HepG2 (cell line): Measurements from ENCODE around the gene MRPS2. TPM values are rescaled to one million over a fixed set of nuclear protein-coding genes. Genes with fewer than 3 reads are reported as not detected.

Experiments
- ATAC-seq: fragments of 200-7000 bp; cut with Tn5 transposase; 3 replicates; pipeline ENCODE4 v1.9.1; 2020; ENCODE audit warnings: mild to moderate bottlenecking, moderate library complexity
- BruUV-seq: library from RNA; stranded (reverse); fragments of 400-500 nt; replicated peaks from 2 replicates; lab custom pipeline; 2021; lab: Mats Ljungman, UMichigan
- CTCF ChIA-PET: fragments of 300-600 bp; formaldehyde crosslinking; extraction: SDS; loops from one replicate; lab custom pipeline; 2021; ENCODE audit warnings: low total read pairs, inconsistent platforms, low intra/inter-chr PET ratio; lab: Yijun Ruan, JAX
- POLR2A ChIA-PET: fragments of 350-600 bp; sonication (Branson Sonifier 250); formaldehyde crosslinking; loops from one replicate; lab custom pipeline; 2020; ENCODE audit warnings: antibody characterized with exemption, inconsistent platforms; lab: Yijun Ruan, JAX
- DNase-seq: peaks from one replicate; pipeline ENCODE4 v3.0.0-alpha.2; 2015; ENCODE audit warnings: low spot score
- FAIRE-seq: peaks from 3 replicates; lab custom pipeline; 2011; peaks lifted over from hg19 to GRCh38; lab: Jason Lieb, UNC
- H2AFZ ChIP-seq: one replicate; pipeline ENCODE4 v1.6.1; 2011; ENCODE audit warnings: low read length, inconsistent platforms
- H3K27ac ChIP-seq: fragments of 300-600 bp; 3 replicates; pipeline ENCODE4 v1.8.0; 2011; ENCODE audit warnings: mixed run types, mild to moderate bottlenecking, mixed read lengths, low read length, inconsistent platforms; ENCODE audit not compliant: insufficient read depth; ENCODE audit errors: extremely low read length
- H3K27me3 ChIP-seq, 2 experiments: fragments of 200-600 bp in 1 of 2; 2 replicates in 1 of 2; 3 replicates in 1 of 2; pipeline versions ENCODE4 v1.6.0 to v1.8.0; 2011; ENCODE audit warnings: low read length in 2 of 2, mild to moderate bottlenecking in 2 of 2, moderate library complexity in 2 of 2, inconsistent platforms in 1 of 2; ENCODE audit not compliant: insufficient read depth in 2 of 2, control insufficient read depth in 1 of 2
- H3K36me3 ChIP-seq, 2 experiments: fragments of 200-600 bp in 1 of 2; replicated peaks in 1 of 2; 2 replicates in 1 of 2; 3 replicates in 1 of 2; pipeline versions ENCODE4 v1.5.1 to v1.8.0; 2011; ENCODE audit warnings: low read length in 2 of 2, inconsistent platforms in 1 of 2; ENCODE audit not compliant: insufficient read depth in 2 of 2, control insufficient read depth in 1 of 2
- H3K4me1 ChIP-seq: 2 replicates; pipeline ENCODE4 v1.5.1; 2012; ENCODE audit warnings: low read length, inconsistent platforms; ENCODE audit not compliant: insufficient read depth
- H3K4me2 ChIP-seq: 2 replicates; pipeline ENCODE4 v1.6.0; 2011; ENCODE audit warnings: low read depth, low read length, inconsistent platforms
- H3K4me3 ChIP-seq, 3 experiments: fragments of 200-600 bp in 1 of 3; sonication (generic), shearing (Covaris generic) in 1 of 3; replicated peaks in 1 of 3; 2 replicates each; pipeline ENCODE4 v1.5.1; 2011 to 2016; ENCODE audit warnings: low read length in 3 of 3, inconsistent platforms in 2 of 3, low read depth in 2 of 3, mild to moderate bottlenecking in 2 of 3, control low read depth in 1 of 3, mixed read lengths in 1 of 3; ENCODE audit not compliant: insufficient read depth in 1 of 3
- H3K79me2 ChIP-seq: one replicate; pipeline ENCODE4 v1.6.1; 2011; ENCODE audit warnings: low read length, inconsistent platforms; ENCODE audit not compliant: insufficient read depth
- H3K9ac ChIP-seq: 2 replicates; pipeline ENCODE4 v1.6.0; 2011; ENCODE audit warnings: mild to moderate bottlenecking, low read depth, low read length, inconsistent platforms; ENCODE audit not compliant: insufficient read depth
- H3K9me3 ChIP-seq: 2 replicates; pipeline ENCODE4 v1.5.1; 2012; ENCODE audit warnings: mild to moderate bottlenecking, low read length
- H4K20me1 ChIP-seq: 2 replicates; pipeline ENCODE4 v1.6.0; 2011; ENCODE audit warnings: inconsistent platforms, mild to moderate bottlenecking, low read length, moderate library complexity; ENCODE audit not compliant: insufficient read depth
- PRDM10 ChIP-seq: sonication (generic); formaldehyde crosslinking; IDR thresholded peaks from 2 replicates; pipeline ENCODE4 v1.4.0; 2020; ENCODE audit warnings: low read depth, missing genetic modification reagents
- PRMT3 ChIP-seq: sonication (generic); formaldehyde crosslinking; IDR thresholded peaks from 2 replicates; pipeline ENCODE4 v1.8.1; 2022; ENCODE audit warnings: low read depth, mild to moderate bottlenecking, moderate library complexity, missing genetic modification reagents, borderline replicate concordance
- REL ChIP-seq: sonication (generic); formaldehyde crosslinking; conservative IDR thresholded peaks from 2 replicates; pipeline ENCODE4 v1.8.0; 2022; ENCODE audit warnings: mild to moderate bottlenecking, missing genetic modification reagents, moderate library complexity
- RFXAP ChIP-seq: sonication (generic); formaldehyde crosslinking; IDR thresholded peaks from 2 replicates; pipeline ENCODE4 v1.4.0; 2020; ENCODE audit warnings: missing genetic modification reagents, borderline replicate concordance
- STAT6 ChIP-seq: sonication (generic); formaldehyde crosslinking; IDR thresholded peaks from 2 replicates; pipeline ENCODE4 v1.4.0; 2020; ENCODE audit warnings: missing genetic modification reagents, mild to moderate bottlenecking, borderline replicate concordance
- ZNF274 ChIP-seq: sonication (generic); formaldehyde crosslinking; IDR thresholded peaks from 2 replicates; pipeline ENCODE4 v1.5.1; 2020; ENCODE audit warnings: mild to moderate bottlenecking, missing genetic modification reagents
- ZNF337 ChIP-seq: sonication (generic); formaldehyde crosslinking; IDR thresholded peaks from 2 replicates; pipeline ENCODE4 v1.5.1; 2020; ENCODE audit warnings: missing genetic modification reagents, low read depth, mild to moderate bottlenecking, borderline replicate concordance
- ZNF513 ChIP-seq: sonication (generic); formaldehyde crosslinking; conservative IDR thresholded peaks from 2 replicates; pipeline ENCODE4 v1.5.0; 2020; ENCODE audit warnings: missing genetic modification reagents
- ZNF740 ChIP-seq: sonication (generic); formaldehyde crosslinking; IDR thresholded peaks from 2 replicates; pipeline ENCODE4 v1.4.0; 2020; ENCODE audit warnings: missing genetic modification reagents
- WGBS: methylation state at CpG from one replicate; pipeline ENCODE4 v1.1.6; 2017; ENCODE audit warnings: low lambda C conversion rate; 5-methylcytosine and 5-hydroxymethylcytosine counted together
- in situ Hi-C: cut with HindIII; loops from 2 replicates; pipeline ENCODE4 v1.10.0; 2017; ENCODE audit warnings: low pct_unique_long_range_greater_than_20kb; ENCODE audit not compliant: extremely low pct_ligation_motif_present
- intact Hi-C: fragments of 100-400 bp; cut with micrococcal nuclease; formaldehyde crosslinking; loops from one replicate; pipeline ENCODE4 v1.10.0; 2022; ENCODE audit not compliant: unreplicated experiment
- polyA plus RNA-seq, 8 experiments: library from polyadenylated mRNA; depleted of rRNA in 3 of 8; stranded (reverse) in 7 of 8; unstranded in 1 of 8; fragments of >200 nt; fragmentation: Illumina TruSeq in 4 of 8; extraction: Trizol in 4 of 8; gene quantifications; 2 replicates each; pipeline versions ENCODE4 v1.2.1 to v1.2.3, GENCODE V29; 2011 to 2016; ENCODE audit warnings: low read depth in 4 of 8, missing spikeins in 1 of 8, mixed read lengths in 1 of 8; ENCODE audit not compliant: insufficient read depth in 1 of 8
- total RNA-seq, 5 experiments: library from RNA; depleted of rRNA; stranded (reverse); fragments of >200 nt; fragmentation: Illumina TruSeq; extraction: Trizol; gene quantifications; 2 replicates each; pipeline ENCODE4 v1.2.3, GENCODE V29; 2016; ENCODE audit warnings: low read depth in 1 of 5
- TF ChIP-seq, protein P1 (sequence below): sonication (generic); formaldehyde crosslinking; conservative IDR thresholded peaks from 2 replicates; pipeline ENCODE4 v1.4.0; 2020; ENCODE audit warnings: missing genetic modification reagents
- TF ChIP-seq, protein P2 (sequence below): sonication (generic); formaldehyde crosslinking; IDR thresholded peaks from 2 replicates; pipeline ENCODE4 v1.4.0; 2020; ENCODE audit warnings: mild to moderate bottlenecking, missing genetic modification reagents

The MRPS2 gene
- total and polyA plus RNA-seq, 2 of the 13 experiments (the other 11 are each of a cell fraction or from before 2014, with no cell fraction given), result 44.4 to 86.7 TPM

- no peak for FAIRE-seq
- no peak overlapping the region for H3K4me2 ChIP-seq
- ChIA-PET POLR2A (no interaction called here), CTCF (no interaction called here)
- H3K36me3 ChIP-seq, result peaks cover 11 to 26% of the 10 kb centered on the region in 2 experiments
- peak overlapping the region in 1 of 3 experiments; percentile 43; a peak in 1 of 6 replicates for H3K4me3 ChIP-seq
- H3K27me3 ChIP-seq, result peaks cover 3 to 13% of the 10 kb centered on the region in 2 experiments; a peak in 3 of 5 replicates
- BruUV-seq, result no TSS peak
- no peak overlapping the region for H3K9ac ChIP-seq
- peaks cover 12% of the 10 kb centered on the region for H4K20me1 ChIP-seq
- ATAC-seq, result no peak; the same call in 2 of the 3 replicates
- H2AFZ ChIP-seq, result no peak overlapping the region
- 64% methylated on average over 18 of the region's 23 CpGs for WGBS
- H3K79me2 ChIP-seq, result no peaks in the 10 kb centered on the region
- H3K27ac ChIP-seq, result no peak overlapping the region
- in situ Hi-C loops (no loop called here), intact Hi-C loops (no loop called here)
- no peak for DNase-seq
- no peaks in the 10 kb centered on the region for H3K9me3 ChIP-seq
- H3K4me1 ChIP-seq, result peaks cover 21% of the 10 kb centered on the region
- TF ChIP-seq, protein P1, sequence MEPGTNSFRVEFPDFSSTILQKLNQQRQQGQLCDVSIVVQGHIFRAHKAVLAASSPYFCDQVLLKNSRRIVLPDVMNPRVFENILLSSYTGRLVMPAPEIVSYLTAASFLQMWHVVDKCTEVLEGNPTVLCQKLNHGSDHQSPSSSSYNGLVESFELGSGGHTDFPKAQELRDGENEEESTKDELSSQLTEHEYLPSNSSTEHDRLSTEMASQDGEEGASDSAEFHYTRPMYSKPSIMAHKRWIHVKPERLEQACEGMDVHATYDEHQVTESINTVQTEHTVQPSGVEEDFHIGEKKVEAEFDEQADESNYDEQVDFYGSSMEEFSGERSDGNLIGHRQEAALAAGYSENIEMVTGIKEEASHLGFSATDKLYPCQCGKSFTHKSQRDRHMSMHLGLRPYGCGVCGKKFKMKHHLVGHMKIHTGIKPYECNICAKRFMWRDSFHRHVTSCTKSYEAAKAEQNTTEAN (CRISPR knock-in tag), result no peak
- TF ChIP-seq ZNF740 (CRISPR knock-in tag) (no peak), ZNF274 (CRISPR knock-in tag) (no peak), PRMT3 (CRISPR knock-in tag) (no peak), STAT6 (CRISPR knock-in tag) (no peak), PRDM10 (CRISPR knock-in tag) (no peak), ZNF337 (CRISPR knock-in tag) (no peak), REL (CRISPR knock-in tag) (no peak), RFXAP (CRISPR knock-in tag) (no peak), ZNF513 (no peak)
- TF ChIP-seq, protein P2, sequence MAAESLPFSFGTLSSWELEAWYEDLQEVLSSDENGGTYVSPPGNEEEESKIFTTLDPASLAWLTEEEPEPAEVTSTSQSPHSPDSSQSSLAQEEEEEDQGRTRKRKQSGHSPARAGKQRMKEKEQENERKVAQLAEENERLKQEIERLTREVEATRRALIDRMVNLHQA (CRISPR knock-in tag), result no peak
Measured at GRCh38 chr9:135507104-135508035, 6.9 kb downstream of the MRPS2 start.
